ENCODE results near the gene PTGIS. TPM values are rescaled to one million over a fixed set of nuclear protein-coding genes. Genes with fewer than 3 reads are reported as not detected.

PTGIS gene
- polyA plus RNA-seq, 2 of the 4 experiments (the other 2 are of a cell fraction) = 0.03 to 0.04 TPM

DNA sequence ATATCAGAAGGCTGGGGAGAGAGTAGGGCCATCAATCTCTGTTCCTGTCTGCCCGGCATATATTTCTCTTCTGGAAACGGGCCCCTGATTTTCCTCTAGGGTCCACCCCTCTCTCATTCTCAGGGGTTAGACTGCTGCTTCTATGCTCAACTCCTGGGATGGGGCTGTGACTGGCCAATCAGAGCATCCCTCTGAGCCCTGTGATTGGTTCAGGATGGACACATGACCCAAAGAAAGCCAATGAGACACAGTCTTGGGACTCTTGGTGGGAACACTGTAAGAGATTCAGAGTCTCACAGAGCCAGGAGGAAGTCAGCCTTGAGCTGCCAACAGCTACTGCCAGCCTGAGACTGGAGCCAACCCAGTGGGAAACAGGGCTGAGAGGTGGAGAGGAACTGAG is 54.4 kb downstream of the PTGIS start:
- peak in 1 of 2 experiments; percentile 51; a peak in 3 of 6 replicates for ATAC-seq
- WGBS (ENCODE audit: missing lambda C conversion rate) = 44% methylated on average over 2 of the region's 2 CpGs
- peaks cover 16% of the 10 kb centered on the region; the same call in 1 of the 3 replicates for H3K4me1 ChIP-seq
- CTCF ChIA-PET = interaction anchor here (0.5 to 16.1 kb wide), 5 partner anchors 16 to 180 kb away, joined by 3 to 219 read pairs (median 5); no protein-coding TSS in a partner anchor
- no peak for TF ChIP-seq FOSB (CRISPR knock-in tag; IDR thresholded peaks at IDR 0.05)
- TF ChIP-seq, protein P1, sequence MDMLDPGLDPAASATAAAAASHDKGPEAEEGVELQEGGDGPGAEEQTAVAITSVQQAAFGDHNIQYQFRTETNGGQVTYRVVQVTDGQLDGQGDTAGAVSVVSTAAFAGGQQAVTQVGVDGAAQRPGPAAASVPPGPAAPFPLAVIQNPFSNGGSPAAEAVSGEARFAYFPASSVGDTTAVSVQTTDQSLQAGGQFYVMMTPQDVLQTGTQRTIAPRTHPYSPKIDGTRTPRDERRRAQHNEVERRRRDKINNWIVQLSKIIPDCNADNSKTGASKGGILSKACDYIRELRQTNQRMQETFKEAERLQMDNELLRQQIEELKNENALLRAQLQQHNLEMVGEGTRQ (IDR thresholded peaks at IDR 0.05) = peak; percentile 37; the same call in 1 of the 2 replicates
- H3K9me3 ChIP-seq = no peaks in the 10 kb centered on the region
- no peak for DNase-seq (ENCODE audit: low read depth in 1 of 2, low spot score in 1 of 2)
- POLR2A ChIA-PET = no interaction called here
- FAIRE-seq = no peak
- no peak overlapping the region for H3K4me2 ChIP-seq
- H3K4me3 ChIP-seq = no peak overlapping the region
- no peak overlapping the region for H3K27ac ChIP-seq

DNA sequence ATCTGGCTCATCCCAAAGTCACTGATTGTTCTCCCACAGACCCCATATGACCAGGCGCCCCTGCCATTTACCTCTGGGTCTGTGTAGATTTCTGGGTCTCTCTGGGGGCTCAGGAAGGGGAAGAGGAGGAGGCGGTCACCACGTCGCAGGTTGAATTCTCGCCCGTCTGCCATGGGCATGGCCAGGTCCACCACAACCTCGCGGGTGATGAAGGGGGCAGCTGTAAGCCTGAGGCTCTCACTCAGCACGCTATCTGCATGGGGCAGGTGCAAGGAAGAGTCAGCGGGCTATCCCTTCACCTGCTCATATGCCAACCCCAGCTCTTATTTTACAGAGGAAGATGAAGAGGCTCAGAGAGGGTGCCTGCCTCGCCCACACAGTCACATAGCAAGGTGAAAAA is 54.9 kb downstream of the PTGIS start:
- ATAC-seq (no peak), DNase-seq (ENCODE audit: low read depth in 1 of 2, low spot score in 1 of 2) (no peak), FAIRE-seq (no peak)
- Histone ChIP-seq H3K4me3 (no peak overlapping the region), H3K9me3 (no peaks in the 10 kb centered on the region), H3K4me1 (peaks cover 19% of the 10 kb centered on the region; the same call in 1 of the 3 replicates), H3K4me2 (no peak overlapping the region), H3K27ac (no peak overlapping the region)
- POLR2A ChIA-PET = no interaction called here
- CTCF ChIA-PET = interaction anchor here (1.2 to 16.1 kb wide), 2 partner anchors 29 to 180 kb away, joined by 5 to 219 read pairs; no protein-coding TSS in a partner anchor
- WGBS (ENCODE audit: missing lambda C conversion rate) = 46% methylated on average over 11 of the region's 11 CpGs
- TF ChIP-seq FOSB (CRISPR knock-in tag; IDR thresholded peaks at IDR 0.05) (no peak), BHLHE40 (IDR thresholded peaks at IDR 0.05; ENCODE audit: low read depth, low read length) (no peak), SREBF2 (IDR thresholded peaks at IDR 0.05) (no peak)

DNA sequence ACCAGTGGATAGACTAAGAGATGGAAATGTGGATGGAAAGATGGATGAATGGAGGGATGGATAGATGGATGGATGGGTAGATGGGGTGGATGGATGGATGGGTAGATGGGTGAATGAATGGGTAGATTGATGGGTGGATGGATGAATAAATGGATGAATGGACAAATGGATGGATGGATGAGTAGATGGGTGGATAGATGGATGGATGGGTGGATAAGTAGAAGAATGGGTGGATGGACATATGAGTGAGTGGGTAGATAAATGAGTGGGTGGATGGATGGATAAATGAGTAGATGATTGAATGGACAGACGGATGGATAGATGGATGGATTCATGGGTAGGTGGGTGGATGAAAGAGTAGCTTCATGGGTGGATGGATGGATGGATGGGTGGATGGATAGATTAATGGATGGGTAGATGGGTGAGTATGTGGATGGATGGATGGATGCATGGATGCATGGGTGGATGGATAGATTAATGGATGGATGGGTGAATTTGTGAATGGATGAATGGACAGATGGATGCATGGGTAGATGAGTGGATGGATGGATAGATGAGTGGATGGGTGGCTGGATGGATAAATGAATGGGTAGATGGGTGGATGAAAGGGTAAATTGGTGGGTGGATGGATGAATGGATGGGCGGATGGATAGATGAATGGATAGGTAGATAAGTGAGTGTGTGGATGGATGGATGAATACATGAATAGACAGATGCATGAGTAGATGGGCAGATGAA is 56.0 kb downstream of the PTGIS start:
- no peak for FAIRE-seq
- no peaks in the 10 kb centered on the region for H3K9me3 ChIP-seq
- ChIA-PET CTCF (interaction anchor here (2.0 to 16.1 kb wide), 2 partner anchors 27 to 179 kb away, joined by 10 to 219 read pairs; no protein-coding TSS in a partner anchor), POLR2A (no interaction called here)
- WGBS (ENCODE audit: missing lambda C conversion rate) = 14% methylated on average over 2 of the region's 2 CpGs
- no peak overlapping the region for H3K4me3 ChIP-seq
- ATAC-seq = no peak
- no peak for TF ChIP-seq CHD2 (IDR thresholded peaks at IDR 0.05; ENCODE audit: low read length, partially characterized antibody)
- no peak for TF ChIP-seq RCOR1 (IDR thresholded peaks at IDR 0.05; ENCODE audit: low read depth, low read length)
- TF ChIP-seq, protein P2, sequence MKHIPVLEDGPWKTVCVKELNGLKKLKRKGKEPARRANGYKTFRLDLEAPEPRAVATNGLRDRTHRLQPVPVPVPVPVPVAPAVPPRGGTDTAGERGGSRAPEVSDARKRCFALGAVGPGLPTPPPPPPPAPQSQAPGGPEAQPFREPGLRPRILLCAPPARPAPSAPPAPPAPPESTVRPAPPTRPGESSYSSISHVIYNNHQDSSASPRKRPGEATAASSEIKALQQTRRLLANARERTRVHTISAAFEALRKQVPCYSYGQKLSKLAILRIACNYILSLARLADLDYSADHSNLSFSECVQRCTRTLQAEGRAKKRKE (CRISPR knock-in tag; IDR thresholded peaks at IDR 0.05; ENCODE audit: low read depth) = no peak
- TF ChIP-seq, protein P3, sequence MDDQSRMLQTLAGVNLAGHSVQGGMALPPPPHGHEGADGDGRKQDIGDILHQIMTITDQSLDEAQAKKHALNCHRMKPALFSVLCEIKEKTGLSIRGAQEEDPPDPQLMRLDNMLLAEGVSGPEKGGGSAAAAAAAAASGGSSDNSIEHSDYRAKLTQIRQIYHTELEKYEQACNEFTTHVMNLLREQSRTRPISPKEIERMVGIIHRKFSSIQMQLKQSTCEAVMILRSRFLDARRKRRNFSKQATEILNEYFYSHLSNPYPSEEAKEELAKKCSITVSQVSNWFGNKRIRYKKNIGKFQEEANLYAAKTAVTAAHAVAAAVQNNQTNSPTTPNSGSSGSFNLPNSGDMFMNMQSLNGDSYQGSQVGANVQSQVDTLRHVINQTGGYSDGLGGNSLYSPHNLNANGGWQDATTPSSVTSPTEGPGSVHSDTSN (IDR thresholded peaks at IDR 0.05) = no peak
- TF ChIP-seq RAD21 (conservative IDR thresholded peaks at IDR 0.05 in 1 of 2, IDR thresholded peaks at IDR 0.05 in 1 of 2) = no peak
- no peak for TF ChIP-seq HDAC2 (IDR thresholded peaks at IDR 0.05)
- TF ChIP-seq JUN (IDR thresholded peaks at IDR 0.05) = no peak
- no peak for TF ChIP-seq ZNF302 (CRISPR knock-in tag; IDR thresholded peaks at IDR 0.05)
- peaks cover 12% of the 10 kb centered on the region; the same call in 1 of the 3 replicates for H3K4me1 ChIP-seq
- no peak overlapping the region; a peak in 1 of 6 replicates for H3K27ac ChIP-seq
- no peak overlapping the region for H3K4me2 ChIP-seq
- DNase-seq (ENCODE audit: low read depth in 1 of 2, low spot score in 1 of 2) = no peak

DNA sequence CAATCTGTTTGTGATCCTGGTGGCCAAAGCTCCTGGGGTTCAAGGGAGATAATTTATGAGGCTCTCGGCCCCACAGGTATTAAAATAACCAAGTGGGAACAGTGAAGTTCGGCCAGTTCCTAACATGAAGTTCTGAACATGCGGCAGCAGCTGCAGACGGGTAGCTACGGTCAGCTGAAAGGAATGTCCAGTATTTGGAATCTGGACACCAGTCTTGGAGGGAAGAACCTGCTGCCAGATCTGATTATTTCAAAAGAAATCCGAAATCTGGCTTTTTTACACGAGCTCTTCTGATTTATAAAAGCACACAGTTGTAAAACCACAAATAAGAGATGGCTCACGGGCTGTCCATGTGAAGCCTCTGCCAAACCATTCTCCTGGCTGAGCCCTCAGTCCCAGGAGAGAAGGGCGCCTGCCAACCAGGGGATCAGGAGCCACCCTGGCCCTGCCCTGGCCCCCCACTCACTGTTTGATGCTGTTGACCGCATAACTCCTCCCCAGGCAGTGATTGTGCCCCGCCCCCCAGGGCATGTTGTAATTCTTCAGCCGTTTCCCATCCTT is 57.3 kb downstream of the PTGIS start:
- ATAC-seq = peak in 1 of 2 experiments; percentile 8; a peak in 1 of 6 replicates
- CTCF ChIA-PET = interaction anchor here (0.8 to 16.1 kb wide), 9 partner anchors 14 to 177 kb away, joined by 3 to 219 read pairs (median 3); no protein-coding TSS in a partner anchor

More for the DNA sequence above, 57.3 kb downstream of the PTGIS start:
- POLR2A ChIA-PET = no interaction called here
- H3K4me1 ChIP-seq = peaks cover 12% of the 10 kb centered on the region; the same call in 1 of the 3 replicates
- WGBS (ENCODE audit: missing lambda C conversion rate) = 13% methylated on average over 12 of the region's 12 CpGs
- no peak overlapping the region for H3K4me3 ChIP-seq
- no peak for FAIRE-seq
- peak overlapping the region; percentile 37; the same call in 2 of the 3 replicates for H3K4me2 ChIP-seq
- no peaks in the 10 kb centered on the region for H3K9me3 ChIP-seq
- H3K27ac ChIP-seq = peak overlapping the region; percentile 35 to 49; a peak in 1 of 6 replicates
- no peak for TF ChIP-seq RNF2 (IDR thresholded peaks at IDR 0.05; ENCODE audit: borderline replicate concordance, low read depth)
- no peak for TF ChIP-seq HDAC2 (IDR thresholded peaks at IDR 0.05)
- TF ChIP-seq, protein P4, sequence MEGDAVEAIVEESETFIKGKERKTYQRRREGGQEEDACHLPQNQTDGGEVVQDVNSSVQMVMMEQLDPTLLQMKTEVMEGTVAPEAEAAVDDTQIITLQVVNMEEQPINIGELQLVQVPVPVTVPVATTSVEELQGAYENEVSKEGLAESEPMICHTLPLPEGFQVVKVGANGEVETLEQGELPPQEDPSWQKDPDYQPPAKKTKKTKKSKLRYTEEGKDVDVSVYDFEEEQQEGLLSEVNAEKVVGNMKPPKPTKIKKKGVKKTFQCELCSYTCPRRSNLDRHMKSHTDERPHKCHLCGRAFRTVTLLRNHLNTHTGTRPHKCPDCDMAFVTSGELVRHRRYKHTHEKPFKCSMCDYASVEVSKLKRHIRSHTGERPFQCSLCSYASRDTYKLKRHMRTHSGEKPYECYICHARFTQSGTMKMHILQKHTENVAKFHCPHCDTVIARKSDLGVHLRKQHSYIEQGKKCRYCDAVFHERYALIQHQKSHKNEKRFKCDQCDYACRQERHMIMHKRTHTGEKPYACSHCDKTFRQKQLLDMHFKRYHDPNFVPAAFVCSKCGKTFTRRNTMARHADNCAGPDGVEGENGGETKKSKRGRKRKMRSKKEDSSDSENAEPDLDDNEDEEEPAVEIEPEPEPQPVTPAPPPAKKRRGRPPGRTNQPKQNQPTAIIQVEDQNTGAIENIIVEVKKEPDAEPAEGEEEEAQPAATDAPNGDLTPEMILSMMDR (IDR thresholded peaks at IDR 0.05) = no peak
- no peak for TF ChIP-seq POLR2AphosphoS2 (conservative IDR thresholded peaks at IDR 0.05; ENCODE audit: low read length)
- no peak for TF ChIP-seq ZC3H11A (IDR thresholded peaks at IDR 0.05)
- no peak for TF ChIP-seq EHMT2 (IDR thresholded peaks at IDR 0.05; ENCODE audit: low read depth)
- TF ChIP-seq ZFP36 (IDR thresholded peaks at IDR 0.05; ENCODE audit: borderline replicate concordance, partially characterized antibody) = no peak
- TF ChIP-seq, protein P5, sequence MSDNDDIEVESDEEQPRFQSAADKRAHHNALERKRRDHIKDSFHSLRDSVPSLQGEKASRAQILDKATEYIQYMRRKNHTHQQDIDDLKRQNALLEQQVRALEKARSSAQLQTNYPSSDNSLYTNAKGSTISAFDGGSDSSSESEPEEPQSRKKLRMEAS (IDR thresholded peaks at IDR 0.05) = no peak
- no peak for TF ChIP-seq NPAS2 (CRISPR knock-in tag; IDR thresholded peaks at IDR 0.05; ENCODE audit: borderline replicate concordance)
- no peak for TF ChIP-seq SREBF2 (IDR thresholded peaks at IDR 0.05)
- TF ChIP-seq SMC3 (IDR thresholded peaks at IDR 0.05) = no peak
- TF ChIP-seq FOSB (CRISPR knock-in tag; IDR thresholded peaks at IDR 0.05) = no peak
- no peak for DNase-seq (ENCODE audit: low read depth in 1 of 2, low spot score in 1 of 2)
